ENCODE results near the gene CRIM1. TPM values are rescaled to one million over a fixed set of nuclear protein-coding genes. Genes with fewer than 3 reads are reported as not detected.
"Not testable (repeated sequence)": the region's sequence is repeated elsewhere in the genome, so short reads cannot be mapped to it uniquely, and the experiment has no call there.

The CRIM1 gene
- total and polyA plus RNA-seq, 5 experiments from 2014 or later, result 0.12 to 2.0 (median 0.88) TPM

DNA sequence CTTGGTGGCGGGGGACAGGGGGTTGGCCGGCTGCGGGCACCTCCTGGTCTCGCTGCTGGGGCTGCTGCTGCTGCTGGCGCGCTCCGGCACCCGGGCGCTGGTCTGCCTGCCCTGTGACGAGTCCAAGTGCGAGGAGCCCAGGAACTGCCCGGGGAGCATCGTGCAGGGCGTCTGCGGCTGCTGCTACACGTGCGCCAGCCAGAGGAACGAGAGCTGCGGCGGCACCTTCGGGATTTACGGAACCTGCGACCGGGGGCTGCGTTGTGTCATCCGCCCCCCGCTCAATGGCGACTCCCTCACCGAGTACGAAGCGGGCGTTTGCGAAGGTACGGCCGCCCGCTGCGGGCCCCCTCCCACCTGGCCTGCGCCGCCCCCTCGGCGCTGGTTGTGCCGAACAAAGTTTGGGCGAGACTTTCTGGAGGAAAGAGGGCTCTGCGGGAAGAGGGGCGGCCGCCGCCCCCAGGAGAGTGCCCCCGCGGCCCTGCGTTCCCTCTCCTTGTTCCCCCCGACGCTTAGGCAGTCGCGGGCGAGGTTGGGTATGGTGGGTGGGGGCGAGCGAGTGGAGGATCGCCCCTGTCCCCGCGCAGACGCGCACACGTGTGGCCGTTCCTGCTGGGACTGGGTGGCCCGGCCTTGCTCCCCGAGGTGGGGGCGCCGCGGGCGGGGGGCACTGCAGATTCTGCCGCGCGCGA is 866 bp downstream of the CRIM1 start:
- DNase-seq (peak in 4 of 10 donors; percentile 11 to 35 (median 22)), ATAC-seq (peak in 1 of 2 donors; percentile 37)
- Mint-ChIP-seq H3K4me3 (peak overlapping the region; percentile 61 to 87 (median 75)), H3K4me1 (peaks cover 18 to 45% (median 27%) of the 10 kb centered on the region in 4 donors), H3K36me3 (no peaks in the 10 kb centered on the region), H3K9me3 (no peaks in the 10 kb centered on the region), H3K27ac (no peak overlapping the region), H3K27me3 (peaks cover 32 to 52% (median 37%) of the 10 kb centered on the region in 5 donors)
- POLR2A ChIA-PET, result no interaction called here

GRCh38 chr2:36356990-36357846 is 1.6 kb downstream of the CRIM1 start:
- H3K4me3 Mint-ChIP-seq, result peak overlapping the region; percentile 82 to 93 (median 90)
- H3K36me3 Mint-ChIP-seq, result no peaks in the 10 kb centered on the region
- POLR2A ChIA-PET, result no interaction called here
- peaks cover 32 to 60% (median 41%) of the 10 kb centered on the region in 5 donors for H3K27me3 Mint-ChIP-seq
- peaks cover 18 to 45% (median 26%) of the 10 kb centered on the region in 4 donors for H3K4me1 Mint-ChIP-seq
- ATAC-seq, result peak; percentile 36 to 64
- no peaks in the 10 kb centered on the region for H3K9me3 Mint-ChIP-seq
- peak overlapping the region in 6 of 10 donors; percentile 9 to 63 (median 39) for H3K27ac Mint-ChIP-seq
- peak in 6 of 10 donors; percentile 11 to 63 (median 30) for DNase-seq

DNA sequence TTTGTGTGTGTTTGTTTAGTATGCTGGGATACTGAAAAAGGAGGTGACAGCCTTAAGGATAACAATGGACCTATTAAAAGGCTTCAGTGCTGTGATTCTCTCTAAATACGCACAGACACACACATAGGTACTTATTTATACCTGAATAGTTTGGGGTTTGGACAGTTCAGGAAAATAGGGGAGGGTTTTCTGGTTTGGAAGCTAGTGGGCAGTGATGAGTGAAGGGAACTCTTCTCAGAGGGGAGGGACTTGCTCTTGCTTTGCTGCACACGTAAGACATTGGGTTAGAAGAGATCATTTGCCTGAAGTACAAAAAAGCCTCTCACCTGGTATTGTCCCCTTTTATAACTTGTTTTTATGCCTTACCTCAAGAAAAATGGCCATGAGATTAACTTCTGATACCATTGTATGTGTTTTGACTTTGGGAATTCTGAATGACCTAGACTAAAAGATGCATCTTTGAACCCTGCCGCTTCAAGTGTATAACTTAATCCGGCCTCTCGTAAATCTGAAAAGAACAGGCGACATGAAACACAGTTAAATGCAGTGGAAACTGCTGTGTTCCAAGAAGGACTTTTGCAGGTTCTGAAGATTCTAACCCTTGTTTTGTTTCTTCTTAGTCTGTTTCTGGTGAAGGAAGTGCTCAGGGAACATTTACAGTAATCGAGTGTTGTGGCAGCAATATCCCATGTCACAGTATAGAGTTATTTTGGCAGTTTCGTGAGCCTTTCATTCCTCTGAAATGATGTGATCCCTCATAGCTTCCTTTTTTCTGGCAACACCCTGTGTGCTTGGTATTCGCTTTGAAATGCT is 2.5 kb downstream of the CRIM1 start:
- POLR2A ChIA-PET, result no interaction called here
- Mint-ChIP-seq H3K27ac (peak overlapping the region in 2 of 10 donors; percentile 35 to 39), H3K4me1 (peaks cover 17 to 40% (median 22%) of the 10 kb centered on the region in 4 donors), H3K4me3 (peak overlapping the region; percentile 82 to 93 (median 90)), H3K9me3 (no peaks in the 10 kb centered on the region), H3K27me3 (peaks cover 32 to 62% (median 42%) of the 10 kb centered on the region in 5 donors), H3K36me3 (no peaks in the 10 kb centered on the region)
- ATAC-seq, result peak in 1 of 2 donors; percentile 24
- DNase-seq, result no peak

DNA sequence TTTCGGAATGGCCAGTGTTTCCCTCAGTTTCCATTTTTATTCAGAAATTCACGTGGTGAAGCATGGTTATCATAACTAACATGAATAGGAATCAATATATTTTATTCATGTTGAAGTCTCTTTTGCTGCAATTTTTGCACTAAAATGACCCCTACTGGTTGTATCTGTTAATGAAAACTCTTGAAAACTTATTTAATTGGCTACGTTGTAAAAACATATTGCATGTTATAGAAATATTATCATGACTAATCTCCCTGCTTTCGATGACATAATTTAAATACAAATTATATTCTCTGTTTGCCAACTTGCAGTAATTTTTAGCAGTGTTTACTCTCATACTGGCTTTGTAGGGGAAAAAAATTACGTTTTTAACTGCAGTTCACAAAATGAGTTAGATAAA is 3.5 kb downstream of the CRIM1 start:
- Mint-ChIP-seq H3K4me1 (peaks cover 17 to 34% (median 22%) of the 10 kb centered on the region in 4 donors), H3K4me3 (peak overlapping the region in 2 of 10 donors; percentile 7 to 25), H3K27me3 (peaks cover 33 to 65% (median 45%) of the 10 kb centered on the region in 5 donors), H3K9me3 (no peaks in the 10 kb centered on the region), H3K27ac (no peak overlapping the region), H3K36me3 (no peaks in the 10 kb centered on the region)
- no peak for ATAC-seq
- POLR2A ChIA-PET, result no interaction called here
- DNase-seq, result no peak

DNA sequence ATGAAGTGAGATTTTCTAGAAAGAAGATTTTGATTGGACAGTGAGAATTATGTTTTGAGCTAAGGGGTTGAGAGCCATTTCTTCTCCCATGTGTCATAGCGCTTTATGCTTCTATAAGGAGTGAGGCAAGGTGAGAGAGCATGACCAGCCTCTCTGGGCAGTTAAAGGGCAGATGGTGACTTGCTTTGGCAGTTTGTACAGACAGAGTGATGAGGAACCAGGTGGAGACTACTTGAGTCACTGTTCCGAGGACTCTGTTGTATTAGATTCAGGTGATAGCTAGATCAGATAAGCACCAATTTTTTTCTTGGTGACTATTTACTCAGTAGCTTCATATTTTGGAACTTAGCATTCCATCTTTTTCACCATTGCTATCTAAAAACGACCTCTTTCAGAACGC is 4.5 kb downstream of the CRIM1 start:
- peaks cover 15 to 24% (median 17%) of the 10 kb centered on the region in 4 donors for H3K4me1 Mint-ChIP-seq
- no peak for DNase-seq
- peak overlapping the region in 1 of 10 donors; percentile 40 for H3K27ac Mint-ChIP-seq
- H3K9me3 Mint-ChIP-seq, result no peaks in the 10 kb centered on the region
- H3K27me3 Mint-ChIP-seq, result peaks cover 31 to 64% (median 45%) of the 10 kb centered on the region in 5 donors
- no peak overlapping the region for H3K4me3 Mint-ChIP-seq
- no peak for ATAC-seq
- POLR2A ChIA-PET, result no interaction called here
- no peaks in the 10 kb centered on the region for H3K36me3 Mint-ChIP-seq

DNA sequence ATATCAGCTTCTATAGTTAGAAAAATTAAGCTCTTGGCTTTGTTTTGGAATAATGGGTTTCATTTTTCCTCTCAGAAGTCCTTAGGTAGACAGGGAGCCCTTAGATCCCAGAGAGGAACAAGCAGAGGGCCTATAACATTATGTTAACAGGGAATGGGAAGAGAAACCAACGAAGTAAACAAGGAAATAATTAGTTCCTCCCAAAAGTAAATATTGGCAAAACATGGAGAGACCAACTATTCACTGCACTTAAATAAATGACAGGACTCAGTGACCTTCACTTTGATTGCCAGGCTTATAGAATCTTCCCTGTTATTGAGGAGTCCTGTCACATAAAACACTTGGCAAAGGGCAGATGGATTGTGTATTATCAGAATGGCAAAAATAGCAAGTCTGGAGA is 5.3 kb downstream of the CRIM1 start:
- no peaks in the 10 kb centered on the region for H3K9me3 Mint-ChIP-seq
- no peaks in the 10 kb centered on the region for H3K36me3 Mint-ChIP-seq
- H3K4me1 Mint-ChIP-seq, result peaks cover 15 to 24% (median 17%) of the 10 kb centered on the region in 4 donors
- no peak for DNase-seq
- ATAC-seq, result no peak
- POLR2A ChIA-PET, result no interaction called here
- no peak overlapping the region for H3K27ac Mint-ChIP-seq
- peaks cover 31 to 68% (median 45%) of the 10 kb centered on the region in 5 donors for H3K27me3 Mint-ChIP-seq
- H3K4me3 Mint-ChIP-seq, result no peak overlapping the region

GRCh38 chr2:36361396-36361795 is 5.8 kb downstream of the CRIM1 start:
- ATAC-seq (no peak), DNase-seq (no peak)
- Mint-ChIP-seq H3K27me3 (peaks cover 31 to 67% (median 45%) of the 10 kb centered on the region in 5 donors), H3K9me3 (no peaks in the 10 kb centered on the region), H3K4me1 (peaks cover 15 to 24% (median 17%) of the 10 kb centered on the region in 4 donors), H3K4me3 (no peak overlapping the region), H3K27ac (no peak overlapping the region), H3K36me3 (no peaks in the 10 kb centered on the region)
- POLR2A ChIA-PET, result no interaction called here

DNA sequence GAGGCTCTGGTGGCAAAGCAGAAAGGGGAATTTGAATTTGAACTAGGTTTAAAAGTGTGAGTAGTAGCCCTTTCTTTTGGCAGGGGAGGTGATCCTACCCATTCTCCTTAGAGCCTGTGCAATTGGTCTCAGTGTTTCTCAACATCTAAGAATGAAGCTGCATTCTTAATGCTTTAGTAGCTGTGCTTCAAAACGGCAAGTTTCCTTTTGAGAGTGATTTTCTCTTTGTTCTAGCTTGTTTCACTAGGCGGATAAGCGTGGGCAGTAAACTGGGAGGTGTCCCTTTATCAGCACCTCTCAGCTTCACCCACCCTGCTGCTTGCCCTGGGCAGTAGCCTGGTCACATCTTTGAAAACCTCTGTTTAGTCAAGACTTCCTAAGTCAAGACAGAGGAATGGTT is 6.7 kb downstream of the CRIM1 start:
- H3K4me3 Mint-ChIP-seq, result no peak overlapping the region
- no peak overlapping the region for H3K27ac Mint-ChIP-seq
- POLR2A ChIA-PET, result no interaction called here
- no peaks in the 10 kb centered on the region for H3K36me3 Mint-ChIP-seq
- peaks cover 30 to 62% (median 41%) of the 10 kb centered on the region in 5 donors for H3K27me3 Mint-ChIP-seq
- no peak for ATAC-seq
- no peaks in the 10 kb centered on the region for H3K9me3 Mint-ChIP-seq
- H3K4me1 Mint-ChIP-seq, result peaks cover 11 to 19% (median 12%) of the 10 kb centered on the region in 4 donors
- DNase-seq, result no peak

GRCh38 chr2:36363085-36363484 is 7.5 kb downstream of the CRIM1 start:
- H3K4me3 Mint-ChIP-seq, ATAC-seq, H3K9me3 Mint-ChIP-seq, H3K27ac Mint-ChIP-seq, DNase-seq, POLR2A ChIA-PET, H3K36me3 Mint-ChIP-seq: not testable (repeated sequence)
- Mint-ChIP-seq H3K4me1 (peaks cover 3 to 12% (median 4%) of the 10 kb centered on the region in 4 donors), H3K27me3 (peaks cover 22 to 54% (median 33%) of the 10 kb centered on the region in 5 donors)

DNA sequence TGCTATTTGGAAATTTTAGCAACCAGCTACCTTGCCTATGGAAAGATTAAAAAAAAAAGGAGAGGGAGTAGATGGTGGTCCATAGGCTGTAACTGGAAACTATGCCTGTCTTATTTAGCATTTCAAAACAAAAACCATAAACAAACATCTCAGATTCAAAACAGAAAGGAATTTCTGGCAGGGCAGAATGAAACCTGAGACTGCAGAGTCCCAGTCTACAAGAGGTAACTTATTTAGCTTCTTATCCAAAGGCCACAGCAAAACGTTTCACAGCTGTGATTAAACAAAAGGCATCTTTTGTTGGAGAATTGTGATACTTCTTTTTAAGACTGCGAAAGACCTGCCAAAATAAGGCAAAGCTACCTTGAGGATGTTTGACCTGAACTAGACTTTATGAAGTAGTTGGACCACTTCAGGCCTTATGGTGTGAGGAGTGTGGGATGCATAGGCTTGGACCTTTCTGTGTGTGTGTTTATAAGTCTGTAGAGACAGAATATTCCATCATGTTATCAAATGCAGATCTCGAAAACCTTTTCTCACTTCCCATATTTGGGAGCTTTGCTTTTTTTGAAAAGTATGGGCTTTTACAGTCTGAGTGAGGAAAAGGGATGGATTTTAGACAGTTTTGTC is 11.0 kb downstream of the CRIM1 start:
- peaks cover 4 to 24% (median 10%) of the 10 kb centered on the region in 5 donors for H3K27me3 Mint-ChIP-seq
- H3K9me3 Mint-ChIP-seq, result no peaks in the 10 kb centered on the region
- POLR2A ChIA-PET, result no interaction called here
- DNase-seq, result no peak
- no peak overlapping the region for H3K4me3 Mint-ChIP-seq
- no peaks in the 10 kb centered on the region for H3K4me1 Mint-ChIP-seq
- no peak overlapping the region for H3K27ac Mint-ChIP-seq
- no peaks in the 10 kb centered on the region for H3K36me3 Mint-ChIP-seq
- ATAC-seq, result no peak

DNA sequence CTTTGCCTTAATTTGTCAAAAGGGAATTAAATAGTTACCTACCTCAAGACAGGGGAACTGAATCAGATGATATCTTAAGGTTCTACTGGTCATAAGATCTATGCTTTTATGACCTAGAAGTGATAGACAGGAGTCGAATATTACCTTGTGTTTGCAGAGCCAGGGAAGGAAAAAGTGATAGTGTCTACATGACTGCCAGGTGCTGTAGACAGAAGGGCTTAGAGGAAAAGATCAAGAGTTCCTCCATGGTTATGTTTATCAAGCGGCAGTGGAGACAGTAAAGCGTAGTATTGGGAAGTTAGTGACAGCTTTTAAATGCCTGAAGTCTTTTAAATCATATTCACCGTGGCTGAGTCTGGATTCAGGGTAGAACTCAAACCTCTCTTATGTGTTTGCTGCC is 11.9 kb downstream of the CRIM1 start:
- POLR2A ChIA-PET, result no interaction called here
- Mint-ChIP-seq H3K4me1 (no peaks in the 10 kb centered on the region), H3K27ac (no peak overlapping the region), H3K36me3 (no peaks in the 10 kb centered on the region), H3K4me3 (no peak overlapping the region), H3K9me3 (no peaks in the 10 kb centered on the region), H3K27me3 (peaks cover 3 to 17% (median 7%) of the 10 kb centered on the region in 5 donors)
- DNase-seq (no peak), ATAC-seq (no peak)

DNA sequence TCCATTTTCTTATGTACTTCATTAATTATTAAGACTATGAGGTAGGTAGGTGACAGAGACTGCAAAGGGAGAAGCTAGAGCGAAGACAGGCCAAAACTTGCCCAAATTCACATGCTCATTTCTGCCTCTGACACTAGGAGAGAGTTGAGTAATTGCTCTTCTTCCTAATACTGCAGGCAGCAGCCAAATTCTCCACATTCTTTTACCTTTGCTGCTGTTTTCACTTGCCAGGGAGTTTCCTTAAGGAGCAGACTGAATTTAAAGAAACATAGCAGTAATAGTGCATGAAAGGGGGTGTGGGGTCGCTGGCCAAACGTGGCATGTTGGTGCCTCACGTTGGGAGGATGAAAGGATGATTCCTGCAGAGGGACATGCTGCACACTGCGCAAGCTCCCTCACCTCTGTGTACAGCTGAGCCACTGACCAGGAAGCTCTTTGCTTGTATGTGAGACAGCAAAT is 12.3 kb downstream of the CRIM1 start:
- ATAC-seq, result no peak
- peaks cover 3 to 17% (median 7%) of the 10 kb centered on the region in 5 donors for H3K27me3 Mint-ChIP-seq
- POLR2A ChIA-PET, result no interaction called here
- DNase-seq, result no peak
- no peak overlapping the region for H3K27ac Mint-ChIP-seq
- no peaks in the 10 kb centered on the region for H3K36me3 Mint-ChIP-seq
- H3K4me3 Mint-ChIP-seq, result no peak overlapping the region
- no peaks in the 10 kb centered on the region for H3K9me3 Mint-ChIP-seq
- peaks cover 0 to under 1% (median 0%) of the 10 kb centered on the region in 4 donors for H3K4me1 Mint-ChIP-seq

Measured in naive thymus-derived CD8-positive, alpha-beta T cell (primary cell).